Left cardiac atrium (tissue), 4 donors: ENCODE results near the gene CEP350. TPM values are rescaled to one million over a fixed set of nuclear protein-coding genes. Genes with fewer than 3 reads are reported as not detected.
"Not testable (repeated sequence)": the region's sequence is repeated elsewhere in the genome, so short reads cannot be mapped to it uniquely, and the experiment has no call there.

Experiments used
- ATAC-seq, 2 donors: fragments of 200-7000 bp; cut with Tn5 transposase; one replicate each; pipeline ENCODE4 v1.9.1; 2020; ENCODE audit warnings: mild to moderate bottlenecking in 2 of 2, moderate library complexity in 2 of 2
- DNase-seq: peaks from one replicate; pipeline ENCODE4 v3.0.0-alpha.2; 2020
- intact Hi-C, 2 donors: fragments of 100-400 bp; cut with DNase I; formaldehyde crosslinking; loops; one replicate each; pipeline versions ENCODE4 v1.14.1 to v1.15.1; 2022 to 2023
- total RNA-seq, 2 donors: library from RNA; stranded (reverse); fragmentation: NEBNext Ultra II Directional; extraction: Animal tissue kit (Norgen Biotek cat#: 25700); gene quantifications; one replicate each; pipeline ENCODE4 v1.2.1, GENCODE V29; 2021
- donor health status: DM: no; HTN: yes; CAD: no.
- donor health status: DM: no; HTN: yes; CAD: no; lungs with severe emphysema.
- donor health status: DM: yes; HTN: yes; CAD: no.
- donor health status: Dilated cardiomyopathy.

Gene CEP350
- total RNA-seq, 2 donors from 2014 or later = 30.0 to 36.9 TPM

DNA sequence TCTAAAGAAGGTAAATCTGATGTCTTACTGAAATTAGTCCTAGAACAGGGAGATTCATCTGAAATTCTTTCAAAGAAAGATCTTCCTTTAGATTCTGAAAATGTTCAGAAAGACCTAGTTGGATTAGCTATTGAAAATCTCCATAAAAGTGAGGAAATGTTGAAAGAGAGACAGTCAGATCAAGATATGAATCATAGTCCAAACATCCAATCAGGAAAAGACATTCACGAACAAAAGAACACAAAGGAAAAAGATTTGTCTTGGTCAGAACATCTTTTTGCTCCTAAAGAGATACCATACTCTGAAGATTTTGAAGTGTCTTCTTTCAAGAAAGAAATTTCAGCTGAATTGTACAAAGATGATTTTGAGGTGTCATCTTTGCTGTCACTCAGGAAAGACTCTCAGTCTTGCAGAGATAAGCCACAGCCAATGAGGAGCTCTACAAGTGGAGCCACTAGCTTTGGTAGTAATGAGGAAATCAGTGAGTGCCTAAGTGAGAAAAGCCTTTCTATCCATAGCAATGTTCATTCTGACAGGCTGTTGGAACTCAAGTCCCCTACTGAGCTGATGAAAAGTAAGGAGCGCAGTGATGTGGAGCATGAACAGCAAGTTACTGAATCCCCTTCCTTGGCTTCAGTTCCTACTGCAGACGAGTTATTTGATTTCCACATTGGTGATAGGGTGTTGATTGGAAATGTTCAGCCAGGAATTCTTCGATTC is 138.5 kb downstream of the CEP350 start:
- ATAC-seq (no peak), DNase-seq (no peak)
- intact Hi-C loops = loop anchor here in 1 of 2 donors (5.0 kb wide), 1 partner anchor 84 kb away; no protein-coding TSS in a partner anchor

- no peak for ATAC-seq
- intact Hi-C loops = loop anchor here in 1 of 2 donors (5.0 kb wide), 1 partner anchor 83 kb away; no protein-coding TSS in a partner anchor
- DNase-seq = no peak
These were observed 140.2 kb downstream of the CEP350 start for GRCh38 chr1:180094705-180095295.

GRCh38 chr1:180096584-180097325 is 142.1 kb downstream of the CEP350 start:
- ATAC-seq = no peak
- no peak for DNase-seq
- intact Hi-C loops = no loop called here

DNA sequence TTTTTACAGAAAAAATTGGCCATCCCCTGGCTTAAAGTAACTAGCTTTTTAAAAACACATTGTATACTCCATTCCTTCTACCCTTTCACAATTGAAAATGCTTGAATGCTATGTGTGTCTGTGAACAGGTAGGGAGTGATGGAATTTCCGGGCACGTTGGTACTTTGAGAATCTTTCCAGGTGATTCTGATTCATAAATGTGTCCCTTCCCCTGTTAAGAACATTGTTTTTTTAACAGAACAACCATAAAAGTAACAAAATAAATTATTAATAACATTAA is 142.7 kb downstream of the CEP350 start:
- DNase-seq (no peak), ATAC-seq (no peak)
- intact Hi-C loops = no loop called here

DNA sequence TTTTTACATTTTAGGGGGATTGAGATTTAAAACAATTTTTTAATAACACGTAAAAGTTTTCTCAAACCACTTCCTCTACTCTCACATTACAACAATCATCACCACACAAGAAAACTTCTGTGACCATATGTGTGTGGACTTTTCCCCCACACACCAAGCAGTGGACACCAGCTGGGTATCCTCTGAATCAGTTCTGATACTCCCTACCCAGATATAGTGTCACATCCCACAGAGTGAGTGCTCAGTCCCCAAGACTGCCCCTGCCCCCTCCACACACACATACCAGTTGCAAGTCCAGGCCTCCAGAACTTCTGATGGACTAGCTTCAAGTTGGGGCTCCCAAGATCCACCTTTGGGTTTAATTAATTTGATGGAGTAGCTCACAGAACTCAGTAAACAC is 146.8 kb downstream of the CEP350 start:
- ATAC-seq (no peak), DNase-seq (no peak)
- intact Hi-C loops = loop anchor here in 1 of 2 donors (5.0 kb wide), 1 partner anchor 76 kb away; no protein-coding TSS in a partner anchor

DNA sequence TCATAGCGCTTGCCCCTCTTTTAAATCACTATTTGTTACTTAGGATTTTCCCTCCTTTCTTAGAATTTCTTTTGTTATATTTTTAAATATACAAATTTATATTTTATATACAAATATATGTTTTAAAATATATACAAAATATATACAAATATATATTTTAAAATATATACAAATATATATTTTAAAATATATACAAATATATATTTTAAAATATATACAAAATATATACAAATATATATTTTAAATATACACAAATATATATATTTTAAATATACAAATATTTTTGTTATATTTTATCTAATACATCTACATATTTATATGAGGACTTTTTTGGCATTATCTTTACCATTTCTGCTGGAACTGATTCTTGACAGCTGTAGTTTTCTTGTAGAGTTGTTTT is 149.2 kb downstream of the CEP350 start:
- DNase-seq (no peak), ATAC-seq (no peak)
- intact Hi-C loops = loop anchor here in 1 of 2 donors (5.0 kb wide), 1 partner anchor 73 kb away; no protein-coding TSS in a partner anchor

- ATAC-seq (no peak), DNase-seq (no peak)
- intact Hi-C loops = no loop called here
These were observed 157.5 kb downstream of the CEP350 start for GRCh38 chr1:180112091-180112490.

- DNase-seq = no peak
- ATAC-seq = peak; percentile 37 to 53
- intact Hi-C loops = no loop called here
These were observed 158.5 kb downstream of the CEP350 start for GRCh38 chr1:180112984-180113647.

GRCh38 chr1:180114396-180114945 is 159.9 kb downstream of the CEP350 start:
- intact Hi-C loops = no loop called here
- ATAC-seq = peak in 1 of 2 donors; percentile 25

GRCh38 chr1:180116964-180117763 is 162.6 kb downstream of the CEP350 start:
- intact Hi-C loops = no loop called here
- ATAC-seq = peak; percentile 73 to 85
- DNase-seq = peak; percentile 58

More at GRCh38 chr1:180114396-180114945, 159.9 kb downstream of the CEP350 start:
- DNase-seq = no peak

- DNase-seq (peak; percentile 57), ATAC-seq (peak in 1 of 2 donors; percentile 68)
- intact Hi-C loops = no loop called here
These were observed 163.1 kb downstream of the CEP350 start for GRCh38 chr1:180117764-180118116.

- intact Hi-C loops = no loop called here
- no peak for ATAC-seq
- DNase-seq = no peak
These were observed 165.2 kb downstream of the CEP350 start for GRCh38 chr1:180119837-180120236.

DNA sequence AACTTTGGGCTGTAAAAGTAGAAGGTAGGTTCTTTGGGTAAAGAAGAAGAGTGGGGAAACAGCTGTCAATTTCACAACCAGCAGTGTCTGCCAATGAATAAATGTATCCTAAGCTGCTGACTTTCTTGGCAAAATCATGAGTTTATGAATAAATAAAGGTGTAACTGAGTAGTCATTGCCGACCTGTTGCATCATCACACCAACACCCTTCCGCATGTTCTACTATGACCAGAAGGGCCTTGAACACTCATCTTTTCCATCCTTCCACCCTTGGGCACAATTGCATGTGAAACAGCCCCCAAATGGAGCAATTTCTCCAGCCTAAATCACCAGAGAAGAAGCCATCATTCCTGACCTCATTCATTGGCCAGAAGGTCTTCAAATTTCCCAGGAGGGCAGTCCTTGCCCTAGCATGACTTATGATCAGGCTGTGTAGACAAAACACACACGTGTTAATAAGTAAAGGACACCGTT is 168.9 kb downstream of the CEP350 start:
- no peak for DNase-seq
- no peak for ATAC-seq
- intact Hi-C loops = no loop called here

GRCh38 chr1:180130651-180131050 is 176.0 kb downstream of the CEP350 start:
- intact Hi-C loops = no loop called here
- DNase-seq = no peak
- ATAC-seq = no peak

DNA sequence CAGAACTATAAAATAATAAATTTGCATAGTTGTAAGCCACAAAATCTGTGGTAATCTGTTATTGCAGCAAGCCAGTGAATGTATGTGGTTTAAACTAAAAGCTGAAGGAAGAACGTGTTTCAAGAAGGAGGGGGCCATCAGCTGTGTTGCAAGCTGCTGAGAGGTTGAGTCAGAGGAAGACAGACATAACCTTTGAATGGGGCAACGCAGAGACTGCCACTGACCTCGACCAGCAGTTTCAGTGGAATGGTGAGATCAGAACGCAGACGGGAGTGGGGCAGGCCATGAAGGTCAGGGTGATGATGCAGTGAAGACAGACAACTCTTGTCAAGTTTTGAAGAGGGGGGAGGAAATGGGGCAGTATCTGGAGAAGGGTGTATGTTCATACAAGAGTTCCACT is 176.9 kb downstream of the CEP350 start:
- no peak for DNase-seq
- peak in 1 of 2 donors; percentile 36 for ATAC-seq
- intact Hi-C loops = no loop called here

GRCh38 chr1:180133193-180133592 is 178.6 kb downstream of the CEP350 start:
- intact Hi-C loops = no loop called here
- ATAC-seq (no peak), DNase-seq (no peak)

GRCh38 chr1:180133688-180134087 is 179.1 kb downstream of the CEP350 start:
- DNase-seq, ATAC-seq, intact Hi-C loops: not testable (repeated sequence)

GRCh38 chr1:180135535-180135934 is 180.9 kb downstream of the CEP350 start:
- intact Hi-C loops = no loop called here
- ATAC-seq = no peak

More at GRCh38 chr1:180135535-180135934, 180.9 kb downstream of the CEP350 start:
- no peak for DNase-seq
